GM18517 (cell line): ENCODE data around the gene SYCN.
"Not testable (repeated sequence)": the region's sequence is repeated elsewhere in the genome, so short reads cannot be mapped to it uniquely, and the experiment has no call there.

Experiments used
- ATAC-seq: cut with Tn5 transposase; IDR thresholded peaks from one replicate; pipeline ENCODE4 v1.9.1; 2021; ENCODE audit warnings: mild to moderate bottlenecking, moderate library complexity; ENCODE audit not compliant: unreplicated experiment

Gene SYCN

GRCh38 chr19:39230096-39230764, 26.2 kb upstream of the SYCN start:
- no peak for ATAC-seq

- ATAC-seq: no peak
Observed at GRCh38 chr19:39224910-39225309, 20.8 kb upstream of the SYCN start.

- no peak for ATAC-seq
Observed at GRCh38 chr19:39223703-39224279, 19.7 kb upstream of the SYCN start.

GRCh38 chr19:39219108-39219507, 15.0 kb upstream of the SYCN start:
- not testable (repeated sequence) for ATAC-seq

- no peak for ATAC-seq
Observed at GRCh38 chr19:39218230-39219007, 14.4 kb upstream of the SYCN start.

GRCh38 chr19:39217094-39217493, 13.0 kb upstream of the SYCN start:
- no peak for ATAC-seq

GRCh38 chr19:39215323-39215722, 11.3 kb upstream of the SYCN start:
- ATAC-seq: not testable (repeated sequence)

GRCh38 chr19:39212375-39212742, 8.3 kb upstream of the SYCN start:
- ATAC-seq: no peak

GRCh38 chr19:39211731-39212374, 7.8 kb upstream of the SYCN start:
- ATAC-seq: no peak

- ATAC-seq: no peak
Observed at GRCh38 chr19:39209196-39209595, 5.1 kb upstream of the SYCN start.

- no peak for ATAC-seq
Observed at GRCh38 chr19:39208175-39208795, 4.2 kb upstream of the SYCN start.

- no peak for ATAC-seq
Observed at GRCh38 chr19:39207293-39207836, 3.3 kb upstream of the SYCN start.

GRCh38 chr19:39206122-39206521, 2.1 kb upstream of the SYCN start:
- no peak for ATAC-seq

GRCh38 chr19:39205449-39205764, 1.3 kb upstream of the SYCN start:
- no peak for ATAC-seq

GRCh38 chr19:39202998-39203355, 1.1 kb downstream of the SYCN start:
- ATAC-seq: no peak

GRCh38 chr19:39200803-39201115, 3.3 kb downstream of the SYCN start:
- no peak for ATAC-seq

- no peak for ATAC-seq
Observed at GRCh38 chr19:39200066-39200802, 3.8 kb downstream of the SYCN start.

- ATAC-seq: no peak
Observed at GRCh38 chr19:39199025-39199424, 5.0 kb downstream of the SYCN start.

- no peak for ATAC-seq
Observed at GRCh38 chr19:39197808-39198207, 6.3 kb downstream of the SYCN start.

GRCh38 chr19:39196860-39197562, 7.1 kb downstream of the SYCN start, which contains the start of gene NCCRP1:
TSS of gene NCCRP1 (plus strand) at chr19:39196964. CDS start at chr19:39196983, 19 bp downstream.
- ATAC-seq: no peak
